Upper lobe of left lung (tissue), 6 donors: ENCODE measurements around the gene TMEM140. TPM values are rescaled to one million over a fixed set of nuclear protein-coding genes. Genes with fewer than 3 reads are reported as not detected.

Experiments used
- ATAC-seq, 2 donors: fragments of 200-7000 bp; cut with Tn5 transposase; one replicate each; pipeline ENCODE4 v1.9.1; 2022; ENCODE audit warnings: mild to moderate bottlenecking in 2 of 2, moderate library complexity in 2 of 2; ENCODE audit not compliant: low FRiP score in 2 of 2
- DNase-seq, 2 donors: peaks; one replicate each; pipeline ENCODE4 v3.0.0-alpha.2; 2019 to 2020
- H3K27ac ChIP-seq, 4 donors: fragments of 200-600 bp; sonication (generic); one replicate each; pipeline ENCODE4 v1.5.1; 2016 to 2019
- H3K27me3 ChIP-seq, 4 donors: fragments of 200-600 bp; sonication (generic); one replicate each; pipeline ENCODE4 v1.5.1; 2017 to 2019
- H3K36me3 ChIP-seq, 4 donors: fragments of 200-600 bp; sonication (generic); one replicate each; pipeline ENCODE4 v1.5.1; 2016 to 2019
- H3K4me1 ChIP-seq, 4 donors: fragments of 200-600 bp; sonication (generic); one replicate each; pipeline ENCODE4 v1.5.1; 2018 to 2019
- H3K4me3 ChIP-seq, 4 donors: fragments of 200-600 bp; sonication (generic); one replicate each; pipeline ENCODE4 v1.5.1; 2017 to 2019; ENCODE audit warnings: mild to moderate bottlenecking in 2 of 4, moderate library complexity in 1 of 4
- H3K9me3 ChIP-seq, 4 donors: fragments of 200-600 bp; sonication (generic); one replicate each; pipeline ENCODE4 v1.5.1; 2018 to 2019
- EP300 ChIP-seq, 4 donors: sonication (generic); formaldehyde crosslinking; IDR thresholded peaks; one replicate each; pipeline ENCODE4 v1.5.1; 2017; ENCODE audit warnings: antibody characterized with exemption in 4 of 4, control low read depth in 2 of 4
- POLR2A ChIP-seq, 4 donors: fragments of 450-650 bp; IDR thresholded peaks; one replicate each; pipeline ENCODE4 v1.5.1; 2016 to 2017; ENCODE audit warnings: antibody characterized with exemption in 4 of 4, mild to moderate bottlenecking in 2 of 4
- POLR2AphosphoS5 ChIP-seq, 2 donors: sonication (generic); formaldehyde crosslinking; IDR thresholded peaks; one replicate each; pipeline ENCODE4 v1.5.1; 2017; ENCODE audit warnings: antibody characterized with exemption in 2 of 2
- WGBS, 2 donors: methylation state at CpG; one replicate each; pipeline ENCODE4 v1.1.5; 2017 to 2018; 5-methylcytosine and 5-hydroxymethylcytosine counted together
- total RNA-seq, 6 donors: library from RNA; depleted of rRNA in 4 of 6; stranded (reverse); fragments of >200 nt in 4 of 6; gene quantifications; one replicate each; pipeline versions ENCODE4 v1.1.0 to v1.2.1, GENCODE V29; 2016 to 2021
- TF ChIP-seq, protein P1 (sequence below), 6 experiments: fragments of 450-650 bp in 4 of 6; fragments of 200-600 bp in 2 of 6; sonication (generic) in 2 of 6; IDR thresholded peaks; one replicate each; pipeline ENCODE4 v1.5.1; 2016 to 2019; ENCODE audit warnings: antibody characterized with exemption in 6 of 6
- donor health status: DM: no; HTN: no; CAD: no; lungs with moderate emphysema.
- donor health status: DM: no; HTN: yes; CAD: no; lungs with severe emphysema.

The TMEM140 gene
- 10 to 100 TPM; 25.2 to 59.2 (median 32.4) TPM for total RNA-seq

DNA sequence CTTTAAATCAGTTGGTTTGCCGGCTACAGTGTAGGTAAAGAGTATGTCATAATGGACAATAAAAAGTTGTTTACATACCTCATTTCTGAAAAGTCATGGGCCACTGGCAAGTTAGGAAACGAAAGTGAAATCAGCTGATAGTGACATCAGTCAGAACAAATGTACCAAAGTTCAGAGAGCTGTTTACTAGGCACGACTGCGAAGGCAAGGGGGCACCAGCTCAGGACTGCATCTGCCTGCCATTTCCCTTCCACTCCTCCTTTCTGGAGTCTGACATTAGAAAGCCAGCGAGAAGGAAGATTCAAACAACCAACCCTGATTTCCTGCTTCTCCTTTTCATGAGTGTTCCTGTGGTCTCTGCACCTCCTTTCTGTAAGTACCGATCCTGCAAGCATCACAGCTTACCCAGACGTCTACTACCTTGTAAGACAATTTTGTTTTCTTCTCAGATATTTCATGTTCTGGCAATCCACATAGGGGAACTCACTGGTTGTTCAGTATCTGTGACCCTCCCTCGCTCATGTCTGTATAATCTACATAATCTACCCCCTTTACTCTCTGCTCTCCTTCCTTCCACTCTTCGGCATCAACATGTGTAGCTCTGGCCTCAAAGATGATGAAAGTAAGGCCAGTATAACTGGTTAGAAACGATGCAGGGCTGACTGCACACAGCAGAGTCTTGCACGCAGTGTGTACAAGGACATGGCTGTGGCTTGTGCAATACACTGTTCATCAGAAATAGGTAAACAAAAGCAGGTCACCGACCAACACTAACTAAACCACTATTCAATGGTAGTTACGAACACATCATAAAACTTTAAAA, at the start of gene TMEM140:
TSS of gene TMEM140 (plus strand) at position 174 of the 823 bp plus-strand sequence. CDS start 16,370 bp downstream, outside the sequence.
- TF ChIP-seq, protein P1, sequence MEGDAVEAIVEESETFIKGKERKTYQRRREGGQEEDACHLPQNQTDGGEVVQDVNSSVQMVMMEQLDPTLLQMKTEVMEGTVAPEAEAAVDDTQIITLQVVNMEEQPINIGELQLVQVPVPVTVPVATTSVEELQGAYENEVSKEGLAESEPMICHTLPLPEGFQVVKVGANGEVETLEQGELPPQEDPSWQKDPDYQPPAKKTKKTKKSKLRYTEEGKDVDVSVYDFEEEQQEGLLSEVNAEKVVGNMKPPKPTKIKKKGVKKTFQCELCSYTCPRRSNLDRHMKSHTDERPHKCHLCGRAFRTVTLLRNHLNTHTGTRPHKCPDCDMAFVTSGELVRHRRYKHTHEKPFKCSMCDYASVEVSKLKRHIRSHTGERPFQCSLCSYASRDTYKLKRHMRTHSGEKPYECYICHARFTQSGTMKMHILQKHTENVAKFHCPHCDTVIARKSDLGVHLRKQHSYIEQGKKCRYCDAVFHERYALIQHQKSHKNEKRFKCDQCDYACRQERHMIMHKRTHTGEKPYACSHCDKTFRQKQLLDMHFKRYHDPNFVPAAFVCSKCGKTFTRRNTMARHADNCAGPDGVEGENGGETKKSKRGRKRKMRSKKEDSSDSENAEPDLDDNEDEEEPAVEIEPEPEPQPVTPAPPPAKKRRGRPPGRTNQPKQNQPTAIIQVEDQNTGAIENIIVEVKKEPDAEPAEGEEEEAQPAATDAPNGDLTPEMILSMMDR (IDR thresholded peaks at IDR 0.05): peak in 1 of 6 experiments; percentile 8
- TF ChIP-seq EP300 (IDR thresholded peaks at IDR 0.05) (peak in 3 of 4 donors; percentile 85 to 99 (median 88)), POLR2A (IDR thresholded peaks at IDR 0.05) (peak in 3 of 4 donors; percentile 56 to 93 (median 90)), POLR2AphosphoS5 (IDR thresholded peaks at IDR 0.05) (peak; percentile 72 to 95)
- ATAC-seq (peak; percentile 83 to 84), DNase-seq (peak in 1 of 2 donors; percentile 72)
- Histone ChIP-seq H3K27me3 (no peaks in the 10 kb centered on the region), H3K4me3 (peak within 1 kb of the TSS; percentile 48 to 61 (median 54)), H3K4me1 (peaks cover 15 to 41% (median 30%) of the 10 kb centered on the region in 4 donors), H3K36me3 (peaks cover 0 to 7% (median 0%) of the 10 kb centered on the region in 4 donors), H3K9me3 (no peaks in the 10 kb centered on the region), H3K27ac (peak within 1 kb of the TSS; percentile 87 to 94 (median 90))
- 5 to 7% methylated on average over 13 of the region's 13 CpGs for WGBS, 2 donors

DNA sequence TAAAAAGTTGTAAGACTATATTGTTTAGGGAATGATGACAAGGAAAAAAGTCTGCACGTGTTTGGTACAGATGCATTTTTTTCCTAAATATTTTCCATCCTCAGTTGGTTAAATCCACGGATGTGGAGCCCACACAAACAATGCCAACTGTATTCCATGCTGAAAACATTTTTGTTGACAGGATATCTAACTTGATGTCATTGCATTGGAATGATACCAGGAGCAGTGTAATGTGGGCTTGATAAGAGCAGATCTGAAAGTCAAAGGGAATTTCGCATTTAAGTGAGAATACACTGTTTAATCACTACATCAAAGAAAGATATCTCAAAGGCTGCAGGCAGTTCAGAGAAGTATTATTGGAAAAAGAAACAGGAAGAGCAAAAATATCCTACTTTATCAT, 49.5 kb upstream of the TMEM140 start:
- Histone ChIP-seq H3K4me1 (peaks cover 0 to 5% (median 0%) of the 10 kb centered on the region in 4 donors), H3K36me3 (no peaks in the 10 kb centered on the region), H3K27me3 (no peaks in the 10 kb centered on the region), H3K27ac (peak overlapping the region in 2 of 4 donors; percentile 32 to 48), H3K4me3 (no peak overlapping the region), H3K9me3 (no peaks in the 10 kb centered on the region)
- 52 to 54% methylated on average over 3 of the region's 3 CpGs for WGBS, 2 donors
- DNase-seq: no peak
- TF ChIP-seq, protein P1 (IDR thresholded peaks at IDR 0.05): no peak
- TF ChIP-seq POLR2A (IDR thresholded peaks at IDR 0.05) (no peak), EP300 (IDR thresholded peaks at IDR 0.05) (no peak), POLR2AphosphoS5 (IDR thresholded peaks at IDR 0.05) (no peak)
- ATAC-seq: no peak

DNA sequence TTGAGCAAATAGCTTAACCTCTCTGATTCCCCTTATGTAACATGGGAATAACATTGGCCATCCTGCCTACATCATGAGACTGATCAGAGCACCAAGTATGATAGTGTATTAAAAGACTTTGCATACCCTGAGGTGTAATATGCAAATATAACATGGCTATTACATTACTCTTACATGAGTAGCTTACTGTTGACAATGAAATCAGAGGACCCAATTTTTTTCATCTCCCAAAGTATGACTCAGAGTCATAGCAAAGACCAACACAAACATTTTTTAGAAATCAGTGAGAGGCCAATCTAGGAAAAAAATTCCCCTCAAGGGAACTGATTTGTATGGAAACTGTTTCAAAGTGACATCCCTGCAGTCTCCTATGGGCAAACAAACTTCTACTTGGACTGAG, 47.0 kb upstream of the TMEM140 start:
- TF ChIP-seq, protein P1 (IDR thresholded peaks at IDR 0.05): no peak
- no peak for TF ChIP-seq EP300 (IDR thresholded peaks at IDR 0.05)
- no peak for TF ChIP-seq POLR2AphosphoS5 (IDR thresholded peaks at IDR 0.05)
- TF ChIP-seq POLR2A (IDR thresholded peaks at IDR 0.05): no peak
- no peak overlapping the region for H3K27ac ChIP-seq
- ATAC-seq (no peak), DNase-seq (no peak)
- H3K4me3 ChIP-seq: no peak overlapping the region
- H3K4me1 ChIP-seq: peaks cover 0 to 5% (median 0%) of the 10 kb centered on the region in 4 donors
- no peaks in the 10 kb centered on the region for H3K9me3 ChIP-seq
- H3K27me3 ChIP-seq: no peaks in the 10 kb centered on the region
- H3K36me3 ChIP-seq: no peaks in the 10 kb centered on the region

DNA sequence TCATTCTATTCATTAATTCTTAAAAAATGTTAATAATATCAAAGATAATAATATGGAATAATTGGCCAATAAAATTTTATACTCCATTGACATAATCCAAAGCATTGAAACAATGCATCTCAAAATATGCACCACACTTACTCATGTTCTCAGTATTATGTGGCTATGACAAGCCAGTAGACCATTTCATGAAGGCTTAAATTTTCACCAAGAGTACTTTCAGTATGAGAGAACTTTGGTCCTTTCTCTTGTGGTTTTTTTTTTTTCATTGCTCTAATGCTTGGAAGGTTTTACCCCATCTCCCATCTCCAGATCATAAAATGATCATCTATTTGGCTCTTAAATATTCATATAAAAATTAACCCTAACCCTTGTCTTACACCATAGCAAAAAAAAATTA, 45.5 kb upstream of the TMEM140 start:
- Histone ChIP-seq H3K4me1 (peaks cover 0 to 5% (median 0%) of the 10 kb centered on the region in 4 donors), H3K36me3 (no peaks in the 10 kb centered on the region), H3K9me3 (no peaks in the 10 kb centered on the region), H3K27ac (no peak overlapping the region), H3K27me3 (no peaks in the 10 kb centered on the region), H3K4me3 (no peak overlapping the region)
- TF ChIP-seq POLR2A (IDR thresholded peaks at IDR 0.05) (no peak), EP300 (IDR thresholded peaks at IDR 0.05) (no peak), POLR2AphosphoS5 (IDR thresholded peaks at IDR 0.05) (no peak)
- TF ChIP-seq, protein P1 (IDR thresholded peaks at IDR 0.05): no peak
- DNase-seq (no peak), ATAC-seq (no peak)
